A673 (cell line): Measurements from ENCODE around the gene LPCAT4. TPM values are rescaled to one million over a fixed set of nuclear protein-coding genes. Genes with fewer than 3 reads are reported as not detected.

Source experiments
- BruUV-seq: library from RNA; stranded (reverse); fragments of 400-500 nt; replicated peaks from 2 replicates; lab custom pipeline; 2021; lab: Mats Ljungman, UMichigan
- CTCF ChIA-PET: fragments of 300-600 bp; sonication (Branson Sonifier 250); formaldehyde crosslinking; loops from one replicate; lab custom pipeline; 2022; ENCODE audit warnings: antibody characterized with exemption; lab: Charles Lee
- POLR2A ChIA-PET: fragments of 300-600 bp; sonication (Branson Sonifier 250); formaldehyde crosslinking; loops from one replicate; lab custom pipeline; 2022; ENCODE audit warnings: antibody characterized with exemption; ENCODE audit not compliant: low non-redundant PET; lab: Charles Lee
- DNase-seq: peaks from one replicate; pipeline ENCODE4 v3.0.0-alpha.2; 2015; ENCODE audit warnings: low spot score
- H3K27ac ChIP-seq: fragments of 200-600 bp; sonication (generic); 2 replicates; pipeline ENCODE4 v1.5.1; 2016; ENCODE audit warnings: mixed run types, low read depth, mild to moderate bottlenecking, mixed read lengths, antibody characterized with exemption, low read length; ENCODE audit not compliant: poor library complexity, severe bottlenecking
- H3K27me3 ChIP-seq: fragments of 200-600 bp; sonication (generic); replicated peaks from 2 replicates; pipeline ENCODE4 v1.6.1; 2017; ENCODE audit warnings: mixed run types, low read depth, mild to moderate bottlenecking, mixed read lengths, antibody characterized with exemption, low read length; ENCODE audit not compliant: insufficient read depth, poor library complexity
- H3K36me3 ChIP-seq: fragments of 200-600 bp; sonication (generic); 2 replicates; pipeline ENCODE4 v1.6.1; 2016; ENCODE audit warnings: mixed run types, mild to moderate bottlenecking, mixed read lengths, antibody characterized with exemption, low read length; ENCODE audit not compliant: insufficient read depth, poor library complexity, severe bottlenecking
- H3K4me1 ChIP-seq: fragments of 200-600 bp; sonication (generic); 2 replicates; pipeline ENCODE4 v1.6.1; 2017; ENCODE audit warnings: mixed run types, mild to moderate bottlenecking, mixed read lengths, antibody characterized with exemption, low read length; ENCODE audit not compliant: insufficient read depth, poor library complexity, severe bottlenecking
- H3K4me3 ChIP-seq: fragments of 200-600 bp; sonication (generic); 2 replicates; pipeline ENCODE4 v1.5.1; 2016; ENCODE audit warnings: low read depth, mixed run types, mild to moderate bottlenecking, mixed read lengths, low read length; ENCODE audit not compliant: poor library complexity, severe bottlenecking
- H3K9me3 ChIP-seq: fragments of 200-600 bp; sonication (generic); 2 replicates; pipeline ENCODE4 v1.6.1; 2016; ENCODE audit warnings: mixed run types, low read depth, mild to moderate bottlenecking, mixed read lengths, antibody characterized with exemption, low read length; ENCODE audit not compliant: poor library complexity, severe bottlenecking
- EZH2 ChIP-seq: fragments of 200-600 bp; sonication (generic); IDR thresholded peaks from 2 replicates; pipeline ENCODE4 v1.6.1; 2017; ENCODE audit warnings: borderline replicate concordance, low read depth, mild to moderate bottlenecking, mixed read lengths, antibody characterized with exemption, low read length; ENCODE audit not compliant: poor library complexity, severe bottlenecking
- intact Hi-C: fragments of 100-400 bp; cut with micrococcal nuclease; formaldehyde crosslinking; loops from one replicate; pipeline ENCODE4 v1.10.0; 2022; ENCODE audit not compliant: unreplicated experiment
- total RNA-seq: library from RNA; stranded (reverse); gene quantifications from 2 replicates; pipeline ENCODE4 v1.2.3, GENCODE V29; 2021
- TF ChIP-seq, protein P1 (sequence below): fragments of 300-800, 200-600 bp; sonication (generic); conservative IDR thresholded peaks from 2 replicates; pipeline ENCODE4 v1.5.1; 2017; ENCODE audit warnings: low read depth, mild to moderate bottlenecking, antibody characterized with exemption, low read length, moderate library complexity, mixed read lengths

Gene LPCAT4
- total RNA-seq, 1 experiment from 2014 or later = 37.8 TPM

DNA sequence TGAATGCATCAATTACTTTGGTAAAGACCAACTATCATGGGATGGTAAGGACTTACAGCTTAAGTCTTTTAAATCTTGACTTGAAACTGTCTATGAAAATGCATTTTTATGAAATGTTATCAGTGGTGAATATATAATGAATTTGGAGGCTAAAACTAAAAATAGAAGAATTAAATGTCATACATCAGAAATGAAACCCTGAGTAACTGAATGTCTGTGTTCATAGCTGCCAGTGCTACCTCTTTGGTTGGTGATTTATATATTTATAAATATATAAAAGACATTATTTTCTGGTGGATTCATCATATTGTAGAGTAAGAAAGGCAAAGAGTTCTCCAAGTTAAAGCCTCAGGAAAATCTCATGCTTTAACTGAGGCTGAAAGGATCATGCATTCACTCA is 41.6 kb downstream of the LPCAT4 start:
- no TSS peak for BruUV-seq
- CTCF ChIA-PET = no interaction called here

GRCh38 chr15:34324933-34325332 is 42.1 kb downstream of the LPCAT4 start:
- Histone ChIP-seq H3K4me3 (no peak overlapping the region), H3K9me3 (no peaks in the 10 kb centered on the region), H3K36me3 (no peaks in the 10 kb centered on the region), H3K27me3 (no peaks in the 10 kb centered on the region), H3K4me1 (no peaks in the 10 kb centered on the region), H3K27ac (no peak overlapping the region)
- BruUV-seq = no TSS peak
- intact Hi-C loops = no loop called here
- ChIA-PET CTCF (no interaction called here), POLR2A (interaction anchor here (0.5 kb wide), 1 partner anchor 104 kb away, joined by 7 read pairs; no protein-coding TSS in a partner anchor)
- TF ChIP-seq, protein P1, sequence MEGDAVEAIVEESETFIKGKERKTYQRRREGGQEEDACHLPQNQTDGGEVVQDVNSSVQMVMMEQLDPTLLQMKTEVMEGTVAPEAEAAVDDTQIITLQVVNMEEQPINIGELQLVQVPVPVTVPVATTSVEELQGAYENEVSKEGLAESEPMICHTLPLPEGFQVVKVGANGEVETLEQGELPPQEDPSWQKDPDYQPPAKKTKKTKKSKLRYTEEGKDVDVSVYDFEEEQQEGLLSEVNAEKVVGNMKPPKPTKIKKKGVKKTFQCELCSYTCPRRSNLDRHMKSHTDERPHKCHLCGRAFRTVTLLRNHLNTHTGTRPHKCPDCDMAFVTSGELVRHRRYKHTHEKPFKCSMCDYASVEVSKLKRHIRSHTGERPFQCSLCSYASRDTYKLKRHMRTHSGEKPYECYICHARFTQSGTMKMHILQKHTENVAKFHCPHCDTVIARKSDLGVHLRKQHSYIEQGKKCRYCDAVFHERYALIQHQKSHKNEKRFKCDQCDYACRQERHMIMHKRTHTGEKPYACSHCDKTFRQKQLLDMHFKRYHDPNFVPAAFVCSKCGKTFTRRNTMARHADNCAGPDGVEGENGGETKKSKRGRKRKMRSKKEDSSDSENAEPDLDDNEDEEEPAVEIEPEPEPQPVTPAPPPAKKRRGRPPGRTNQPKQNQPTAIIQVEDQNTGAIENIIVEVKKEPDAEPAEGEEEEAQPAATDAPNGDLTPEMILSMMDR = no peak
- TF ChIP-seq EZH2 = no peak
- no peak for DNase-seq

More for the DNA sequence above, 41.6 kb downstream of the LPCAT4 start:
- Histone ChIP-seq H3K27me3 (no peaks in the 10 kb centered on the region), H3K4me1 (no peaks in the 10 kb centered on the region), H3K9me3 (no peaks in the 10 kb centered on the region), H3K36me3 (no peaks in the 10 kb centered on the region), H3K27ac (no peak overlapping the region), H3K4me3 (no peak overlapping the region)
- POLR2A ChIA-PET = no interaction called here
- TF ChIP-seq, protein P1 = no peak
- no peak for TF ChIP-seq EZH2
- intact Hi-C loops = no loop called here
- DNase-seq = no peak

DNA sequence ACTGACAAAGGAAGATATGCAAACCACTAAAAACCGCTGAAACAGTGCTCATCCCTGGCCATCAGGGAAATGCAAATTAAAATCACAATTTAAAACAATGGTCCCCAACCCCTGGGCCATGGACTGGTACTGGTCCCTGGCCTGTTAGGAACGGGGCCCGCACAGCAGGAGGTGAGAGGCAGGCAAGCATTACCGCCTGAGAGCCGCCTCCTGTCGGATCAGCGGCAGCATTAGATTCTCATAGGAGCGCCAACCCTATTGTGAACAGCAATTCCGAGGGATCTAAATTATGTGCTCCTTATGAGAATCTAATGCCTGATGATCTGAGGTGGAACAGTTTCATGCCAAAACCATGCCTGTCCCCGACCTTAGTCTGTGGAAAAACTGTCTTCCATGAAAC is 43.8 kb downstream of the LPCAT4 start:
- no peak for TF ChIP-seq EZH2
- TF ChIP-seq, protein P1 = no peak
- BruUV-seq = no TSS peak
- POLR2A ChIA-PET = no interaction called here
- H3K4me1 ChIP-seq = peaks cover 6% of the 10 kb centered on the region
- H3K9me3 ChIP-seq = no peaks in the 10 kb centered on the region
- H3K36me3 ChIP-seq = no peaks in the 10 kb centered on the region
- H3K27me3 ChIP-seq = no peaks in the 10 kb centered on the region
- intact Hi-C loops = no loop called here
- no peak for DNase-seq
- no peak overlapping the region for H3K27ac ChIP-seq
- no peak overlapping the region for H3K4me3 ChIP-seq
- CTCF ChIA-PET = no interaction called here
